HepG2 (cell line): ENCODE results near the gene FNDC10. TPM values are rescaled to one million over a fixed set of nuclear protein-coding genes. Genes with fewer than 3 reads are reported as not detected.

ENCODE experiments used
- RAD21 ChIP-seq: fragments of 450-650 bp; formaldehyde crosslinking; IDR thresholded peaks from 2 replicates; pipeline ENCODE4 v1.5.0; 2020; ENCODE audit warnings: mild to moderate bottlenecking
- SALL1 ChIP-seq: sonication (generic); formaldehyde crosslinking; IDR thresholded peaks from 2 replicates; pipeline ENCODE4 v1.8.0; 2022; ENCODE audit warnings: mild to moderate bottlenecking, missing genetic modification reagents
- SAP130 ChIP-seq: IDR thresholded peaks from 2 replicates; pipeline ENCODE4 v1.6.1; 2016; ENCODE audit warnings: low read depth
- STAG1 ChIP-seq: sonication (generic); formaldehyde crosslinking; IDR thresholded peaks from 2 replicates; pipeline ENCODE4 v1.4.0; 2020; ENCODE audit warnings: missing genetic modification reagents
- ZNF607 ChIP-seq: sonication (generic); formaldehyde crosslinking; IDR thresholded peaks from 2 replicates; pipeline ENCODE4 v1.5.1; 2020; ENCODE audit warnings: missing genetic modification reagents, mild to moderate bottlenecking, borderline replicate concordance
- polyA plus RNA-seq, 8 experiments: library from polyadenylated mRNA; depleted of rRNA in 3 of 8; stranded (reverse) in 7 of 8; unstranded in 1 of 8; fragments of >200 nt; fragmentation: Illumina TruSeq in 4 of 8; extraction: Trizol in 4 of 8; gene quantifications; 2 replicates each; pipeline versions ENCODE4 v1.2.1 to v1.2.3, GENCODE V29; 2011 to 2016; ENCODE audit warnings: low read depth in 4 of 8, missing spikeins in 1 of 8, mixed read lengths in 1 of 8; ENCODE audit not compliant: insufficient read depth in 1 of 8
- total RNA-seq, 5 experiments: library from RNA; depleted of rRNA; stranded (reverse); fragments of >200 nt; fragmentation: Illumina TruSeq; extraction: Trizol; gene quantifications; 2 replicates each; pipeline ENCODE4 v1.2.3, GENCODE V29; 2016; ENCODE audit warnings: low read depth in 1 of 5
- TF ChIP-seq, protein P1 (sequence below): sonication (generic); formaldehyde crosslinking; IDR thresholded peaks from 2 replicates; pipeline ENCODE4 v1.5.1; 2020; ENCODE audit warnings: mild to moderate bottlenecking, missing genetic modification reagents, moderate library complexity
- TF ChIP-seq, protein P2 (sequence below): IDR thresholded peaks from 2 replicates; pipeline ENCODE4 v1.6.1; 2012; ENCODE audit warnings: inconsistent platforms
- TF ChIP-seq, protein P3 (sequence below): sonication (generic); formaldehyde crosslinking; IDR thresholded peaks from 2 replicates; pipeline ENCODE4 v1.4.0; 2020; ENCODE audit warnings: missing genetic modification reagents

The FNDC10 gene
- total and polyA plus RNA-seq, 2 of the 13 experiments (the other 11 are each of a cell fraction or from before 2014, with no cell fraction given) = 2.2 to 2.5 TPM

DNA sequence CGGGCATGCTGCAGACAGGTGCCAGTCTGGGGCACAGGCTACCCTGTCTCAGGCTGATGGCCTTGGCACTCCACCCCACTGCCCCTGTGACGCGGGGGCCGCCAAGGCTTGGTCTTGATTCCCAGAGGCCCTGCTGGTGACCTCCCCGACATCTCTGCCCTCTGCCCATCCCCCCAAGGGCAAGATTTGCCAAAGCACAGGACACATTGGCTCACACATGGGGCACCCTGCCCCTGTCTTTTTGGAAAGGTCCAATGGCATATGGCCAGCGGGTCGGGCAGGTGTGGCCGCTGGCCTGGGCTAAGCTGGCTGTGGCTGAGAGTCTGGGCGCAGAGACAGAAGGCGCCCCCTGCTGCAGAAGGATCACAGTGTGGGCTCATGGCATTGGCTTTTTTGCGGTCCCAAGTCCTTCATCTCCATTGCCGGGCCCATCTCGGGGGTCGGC is 20.0 kb upstream of the FNDC10 start (continued):
- TF ChIP-seq, protein P1, sequence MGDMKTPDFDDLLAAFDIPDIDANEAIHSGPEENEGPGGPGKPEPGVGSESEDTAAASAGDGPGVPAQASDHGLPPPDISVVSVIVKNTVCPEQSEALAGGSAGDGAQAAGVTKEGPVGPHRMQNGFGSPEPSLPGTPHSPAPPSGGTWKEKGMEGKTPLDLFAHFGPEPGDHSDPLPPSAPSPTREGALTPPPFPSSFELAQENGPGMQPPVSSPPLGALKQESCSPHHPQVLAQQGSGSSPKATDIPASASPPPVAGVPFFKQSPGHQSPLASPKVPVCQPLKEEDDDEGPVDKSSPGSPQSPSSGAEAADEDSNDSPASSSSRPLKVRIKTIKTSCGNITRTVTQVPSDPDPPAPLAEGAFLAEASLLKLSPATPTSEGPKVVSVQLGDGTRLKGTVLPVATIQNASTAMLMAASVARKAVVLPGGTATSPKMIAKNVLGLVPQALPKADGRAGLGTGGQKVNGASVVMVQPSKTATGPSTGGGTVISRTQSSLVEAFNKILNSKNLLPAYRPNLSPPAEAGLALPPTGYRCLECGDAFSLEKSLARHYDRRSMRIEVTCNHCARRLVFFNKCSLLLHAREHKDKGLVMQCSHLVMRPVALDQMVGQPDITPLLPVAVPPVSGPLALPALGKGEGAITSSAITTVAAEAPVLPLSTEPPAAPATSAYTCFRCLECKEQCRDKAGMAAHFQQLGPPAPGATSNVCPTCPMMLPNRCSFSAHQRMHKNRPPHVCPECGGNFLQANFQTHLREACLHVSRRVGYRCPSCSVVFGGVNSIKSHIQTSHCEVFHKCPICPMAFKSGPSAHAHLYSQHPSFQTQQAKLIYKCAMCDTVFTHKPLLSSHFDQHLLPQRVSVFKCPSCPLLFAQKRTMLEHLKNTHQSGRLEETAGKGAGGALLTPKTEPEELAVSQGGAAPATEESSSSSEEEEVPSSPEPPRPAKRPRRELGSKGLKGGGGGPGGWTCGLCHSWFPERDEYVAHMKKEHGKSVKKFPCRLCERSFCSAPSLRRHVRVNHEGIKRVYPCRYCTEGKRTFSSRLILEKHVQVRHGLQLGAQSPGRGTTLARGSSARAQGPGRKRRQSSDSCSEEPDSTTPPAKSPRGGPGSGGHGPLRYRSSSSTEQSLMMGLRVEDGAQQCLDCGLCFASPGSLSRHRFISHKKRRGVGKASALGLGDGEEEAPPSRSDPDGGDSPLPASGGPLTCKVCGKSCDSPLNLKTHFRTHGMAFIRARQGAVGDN (CRISPR knock-in tag) = peak; percentile 36; the same call in 1 of the 2 replicates
- no peak for TF ChIP-seq ZNF607 (CRISPR knock-in tag)
- TF ChIP-seq SAP130 = 0 out of 2 replicates have a peak, but pooled peaks have one; percentile 15
- peak; percentile 27; the same call in 1 of the 2 replicates for TF ChIP-seq SALL1 (CRISPR knock-in tag)
- TF ChIP-seq, protein P2, sequence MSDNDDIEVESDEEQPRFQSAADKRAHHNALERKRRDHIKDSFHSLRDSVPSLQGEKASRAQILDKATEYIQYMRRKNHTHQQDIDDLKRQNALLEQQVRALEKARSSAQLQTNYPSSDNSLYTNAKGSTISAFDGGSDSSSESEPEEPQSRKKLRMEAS = no peak
- TF ChIP-seq RAD21 (CRISPR knock-in tag) = peak; percentile 54
- TF ChIP-seq STAG1 = peak; percentile 71
- TF ChIP-seq, protein P3, sequence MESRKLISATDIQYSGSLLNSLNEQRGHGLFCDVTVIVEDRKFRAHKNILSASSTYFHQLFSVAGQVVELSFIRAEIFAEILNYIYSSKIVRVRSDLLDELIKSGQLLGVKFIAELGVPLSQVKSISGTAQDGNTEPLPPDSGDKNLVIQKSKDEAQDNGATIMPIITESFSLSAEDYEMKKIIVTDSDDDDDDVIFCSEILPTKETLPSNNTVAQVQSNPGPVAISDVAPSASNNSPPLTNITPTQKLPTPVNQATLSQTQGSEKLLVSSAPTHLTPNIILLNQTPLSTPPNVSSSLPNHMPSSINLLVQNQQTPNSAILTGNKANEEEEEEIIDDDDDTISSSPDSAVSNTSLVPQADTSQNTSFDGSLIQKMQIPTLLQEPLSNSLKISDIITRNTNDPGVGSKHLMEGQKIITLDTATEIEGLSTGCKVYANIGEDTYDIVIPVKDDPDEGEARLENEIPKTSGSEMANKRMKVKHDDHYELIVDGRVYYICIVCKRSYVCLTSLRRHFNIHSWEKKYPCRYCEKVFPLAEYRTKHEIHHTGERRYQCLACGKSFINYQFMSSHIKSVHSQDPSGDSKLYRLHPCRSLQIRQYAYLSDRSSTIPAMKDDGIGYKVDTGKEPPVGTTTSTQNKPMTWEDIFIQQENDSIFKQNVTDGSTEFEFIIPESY (CRISPR knock-in tag) = peak; percentile 66
